Measurements from ENCODE around the gene PTP4A2.

- TF ChIP-seq CTCF (IDR thresholded peaks at IDR 0.05 in 4 of 5, conservative IDR thresholded peaks at IDR 0.05 in 1 of 5) (no peak), POLR2A (IDR thresholded peaks at IDR 0.05) (no peak)
These were observed 37.4 kb downstream of the PTP4A2 start for GRCh38 chr1:31900790-31901189.
